PC-3 (cell line): ENCODE data around the gene C1orf198.
A peak's percentile ranks its signal among the peaks of the same experiment; 100 is the strongest.

ENCODE experiments used
- CTCF ChIP-seq: fragments of 300-600 bp; sonication (generic); conservative IDR thresholded peaks from 2 replicates; pipeline ENCODE4 v1.5.1; 2017; ENCODE audit warnings: antibody characterized with exemption, low read depth, mild to moderate bottlenecking, low read length
- EZH2 ChIP-seq: fragments of 300-600 bp; sonication (generic); IDR thresholded peaks from one replicate; pipeline ENCODE4 v1.6.1; 2017; ENCODE audit warnings: antibody characterized with exemption, mild to moderate bottlenecking, low read length; ENCODE audit not compliant: unreplicated experiment
- EZH2phosphoT487 ChIP-seq: fragments of 300-600 bp; sonication (generic); IDR thresholded peaks from 2 replicates; pipeline ENCODE4 v1.6.1; 2018; ENCODE audit warnings: mild to moderate bottlenecking, antibody characterized with exemption, low read length, borderline replicate concordance

- TF ChIP-seq CTCF, result 0 out of 2 replicates have a peak, but pooled peaks have one; percentile 19
- TF ChIP-seq EZH2phosphoT487, result no peak
- no peak for TF ChIP-seq EZH2
These were observed 7.5 kb downstream of the C1orf198 start for GRCh38 chr1:230860617-230861384.
